Activated CD4-positive, CD25-positive, alpha-beta regulatory T cell treated with anti-CD3 and anti-CD28 coated beads, Interleukin-2, amount 50 U/mL, for 24 hours (primary cell): ENCODE results near the gene ZBTB21.
A peak's percentile ranks its signal among the peaks of the same experiment; 100 is the strongest.
"Not testable (repeated sequence)": the region's sequence is repeated elsewhere in the genome, so short reads cannot be mapped to it uniquely, and the experiment has no call there.

ENCODE experiments used
- ATAC-seq, 2 donors: fragments of 150-1000 bp; cut with Tn5 transposase; one replicate each; pipeline ENCODE4 v1.10.0; 2021; ENCODE audit warnings: mild to moderate bottlenecking in 1 of 2, moderate library complexity in 1 of 2

The ZBTB21 gene

DNA sequence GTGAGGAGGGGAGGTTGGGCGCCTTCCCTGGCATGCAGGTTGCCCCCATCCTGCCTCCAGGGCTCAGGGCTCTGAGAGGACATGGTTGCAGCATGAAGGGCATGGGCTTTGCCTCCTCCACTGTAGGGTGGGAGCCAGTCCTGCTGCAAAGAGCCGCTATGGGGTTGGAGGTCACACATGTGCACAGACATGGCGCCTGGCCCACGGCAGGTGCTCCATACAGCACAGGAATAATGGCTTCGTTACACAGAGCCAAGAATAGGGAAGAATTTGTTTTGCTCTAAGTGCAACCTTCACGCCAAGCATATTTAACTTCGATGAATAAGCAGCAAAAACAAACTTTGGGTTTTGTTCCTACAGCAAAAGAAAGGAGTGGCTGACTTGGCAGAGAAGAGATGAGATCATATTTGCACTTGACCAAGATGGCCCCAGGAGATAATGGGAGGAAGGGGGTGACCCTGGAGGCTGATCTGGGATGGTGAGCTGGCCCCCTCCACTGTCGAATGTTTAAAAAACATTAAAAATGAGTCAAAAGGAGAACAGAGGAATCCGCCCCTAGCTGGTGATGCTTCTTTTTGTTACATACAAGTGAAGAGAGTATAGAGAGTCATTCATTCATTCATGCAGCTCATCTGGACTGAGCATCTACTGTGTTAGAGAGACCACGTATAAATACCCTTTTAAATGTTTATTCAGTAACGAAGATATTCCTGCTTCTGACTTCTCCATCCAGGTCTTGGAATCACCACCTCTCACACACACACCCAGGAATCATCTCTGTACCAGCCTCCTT is 43.9 kb downstream of the ZBTB21 start:
- no peak for ATAC-seq

DNA sequence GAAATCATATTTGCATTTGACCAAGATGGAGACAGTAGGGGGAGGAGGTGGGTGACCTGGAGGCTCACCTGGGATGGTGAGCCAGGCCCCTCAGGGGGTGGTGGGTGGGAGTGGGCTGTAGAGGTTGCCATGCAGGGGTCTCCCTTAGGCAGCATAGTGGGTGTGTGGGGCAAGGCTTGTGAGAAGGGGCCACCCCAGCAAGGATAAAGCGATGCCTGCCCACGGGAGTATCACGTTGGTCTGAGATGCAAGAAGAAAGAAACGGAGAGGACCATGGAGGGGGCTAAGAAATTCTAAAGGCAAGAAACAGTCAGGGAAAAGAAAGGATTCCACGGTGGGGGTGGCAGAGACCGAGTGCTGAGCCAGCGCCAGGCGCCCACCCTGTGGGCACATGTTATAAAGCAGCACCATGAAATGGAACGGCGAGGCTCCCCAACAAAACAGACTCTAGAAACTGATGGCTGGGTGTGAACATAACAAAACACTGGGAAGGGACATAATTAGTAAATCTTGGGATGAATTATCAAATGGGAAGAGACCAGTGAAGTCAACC is 44.6 kb downstream of the ZBTB21 start:
- ATAC-seq = no peak

DNA sequence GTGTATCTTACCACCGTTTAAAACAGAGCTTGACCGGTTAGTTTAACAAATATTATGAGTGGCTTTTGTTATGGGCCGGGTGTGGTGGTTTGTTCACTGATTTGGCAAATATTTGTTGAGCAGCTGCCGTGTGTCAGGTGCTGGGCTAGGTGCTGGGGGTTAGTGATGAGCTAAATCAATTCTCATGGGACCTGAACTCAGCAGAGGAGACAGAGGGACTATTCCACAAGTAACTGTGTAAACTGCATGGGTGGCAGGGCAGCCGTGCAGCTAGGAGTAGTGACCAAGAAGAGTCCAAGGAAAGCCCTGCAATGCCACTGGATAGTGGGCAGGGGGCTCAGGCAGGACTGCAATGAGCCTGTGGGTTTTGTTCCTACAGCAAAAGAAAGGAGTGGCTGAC is 45.1 kb downstream of the ZBTB21 start:
- ATAC-seq = no peak

DNA sequence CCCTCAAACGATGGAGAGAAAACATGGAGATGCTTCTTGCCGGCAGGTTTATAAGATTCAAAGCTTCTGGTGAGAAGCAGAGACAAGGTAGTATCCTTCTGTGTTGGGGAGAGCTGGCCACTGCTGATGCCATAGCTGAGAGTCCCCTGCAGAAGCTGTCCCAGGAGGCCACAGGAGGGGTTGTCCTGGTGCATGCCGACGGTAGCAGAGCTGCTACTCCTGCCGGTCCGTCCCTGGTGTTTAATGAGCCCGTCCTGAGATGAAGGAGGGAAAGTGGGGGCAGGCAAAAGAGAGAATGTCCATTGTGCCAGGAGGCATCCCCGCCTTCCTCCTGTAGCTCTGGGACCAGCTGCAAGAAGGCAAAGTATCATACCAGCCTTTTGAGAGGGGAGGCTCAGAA is 46.0 kb downstream of the ZBTB21 start:
- ATAC-seq = no peak

DNA sequence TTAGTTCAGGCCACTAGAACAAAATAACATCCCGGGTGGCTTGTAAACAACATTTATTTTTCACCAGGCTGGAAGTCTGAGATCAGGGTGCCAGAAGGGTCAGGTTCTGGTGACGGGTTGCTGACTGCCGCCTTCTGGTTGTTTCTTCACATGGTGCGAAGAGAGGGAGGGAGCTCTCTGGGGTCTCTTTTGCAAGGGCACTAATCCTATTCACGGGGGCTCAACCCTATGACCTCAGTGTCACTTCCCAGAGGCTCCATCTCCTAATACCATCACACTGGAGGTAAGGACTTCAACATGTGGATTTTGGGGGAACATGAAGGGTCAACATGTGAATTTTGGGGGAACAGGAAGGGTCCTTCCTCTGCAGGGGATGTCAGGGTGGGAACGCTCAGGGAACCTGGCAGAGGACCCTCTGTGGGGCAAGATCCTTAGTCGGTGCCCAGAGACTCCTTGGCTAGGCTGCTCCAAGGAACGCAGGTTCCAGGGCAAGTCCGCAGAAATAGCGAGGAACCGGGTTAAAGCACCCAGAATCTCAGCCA is 47.7 kb downstream of the ZBTB21 start:
- no peak for ATAC-seq

DNA sequence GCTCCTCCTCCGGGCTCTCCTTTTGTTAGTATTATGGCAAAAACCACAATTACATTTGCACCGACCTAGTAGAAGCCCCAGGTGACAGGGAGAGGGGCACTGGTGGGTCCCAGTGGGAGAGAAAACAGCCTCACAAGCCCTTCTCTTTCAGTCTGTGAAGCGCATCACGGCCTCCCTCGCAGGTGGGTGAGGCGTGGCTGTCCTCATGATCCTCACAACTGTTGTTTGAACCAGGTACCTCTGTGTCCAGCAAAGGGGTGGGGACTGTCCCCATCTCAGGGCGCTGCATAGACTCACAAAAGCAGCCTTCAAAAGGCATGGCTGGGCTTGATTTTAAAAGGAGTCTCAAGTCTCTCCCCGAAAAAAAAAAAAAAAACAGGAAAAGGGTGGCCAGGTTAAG is 48.4 kb downstream of the ZBTB21 start:
- no peak for ATAC-seq

DNA sequence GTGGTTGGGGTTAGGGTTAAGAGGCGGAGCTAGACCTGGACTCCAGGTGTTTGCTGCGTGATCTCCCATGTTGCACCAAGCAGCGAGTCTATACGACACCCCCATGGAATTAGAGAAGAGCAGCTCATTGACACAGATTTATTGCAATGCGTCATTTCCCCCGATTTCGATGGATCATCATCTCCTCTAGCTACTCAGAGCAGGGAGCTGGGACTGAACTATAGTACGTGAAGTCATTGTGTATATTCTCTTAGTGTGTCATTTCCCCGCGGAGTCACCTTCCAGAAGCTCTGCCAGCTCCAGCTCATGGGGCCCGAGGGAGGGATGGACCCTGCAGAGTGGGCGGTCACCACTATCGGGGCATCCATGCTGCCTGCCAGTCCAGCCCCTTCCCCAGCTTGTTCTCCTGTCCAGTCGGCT is 48.9 kb downstream of the ZBTB21 start:
- ATAC-seq = no peak

DNA sequence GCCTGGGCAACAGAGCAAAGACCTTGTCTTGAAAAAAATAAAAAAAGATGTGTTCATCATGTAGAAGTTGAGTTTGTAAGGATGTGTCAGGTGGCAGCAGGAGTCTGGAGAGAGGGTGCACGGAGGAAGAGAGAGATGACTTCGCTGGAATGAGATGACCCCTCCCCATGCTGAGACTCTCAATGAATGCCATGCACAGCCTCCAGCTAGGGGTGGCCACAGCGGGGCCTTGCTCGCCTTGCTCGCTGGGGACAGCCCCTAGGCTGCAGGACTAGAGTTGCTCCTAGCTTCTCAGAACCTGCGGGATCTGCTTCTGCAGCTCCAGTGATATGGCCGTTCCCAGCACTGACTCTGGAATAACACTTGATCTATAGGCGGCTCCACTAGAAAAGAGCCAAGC is 49.8 kb downstream of the ZBTB21 start:
- no peak for ATAC-seq

DNA sequence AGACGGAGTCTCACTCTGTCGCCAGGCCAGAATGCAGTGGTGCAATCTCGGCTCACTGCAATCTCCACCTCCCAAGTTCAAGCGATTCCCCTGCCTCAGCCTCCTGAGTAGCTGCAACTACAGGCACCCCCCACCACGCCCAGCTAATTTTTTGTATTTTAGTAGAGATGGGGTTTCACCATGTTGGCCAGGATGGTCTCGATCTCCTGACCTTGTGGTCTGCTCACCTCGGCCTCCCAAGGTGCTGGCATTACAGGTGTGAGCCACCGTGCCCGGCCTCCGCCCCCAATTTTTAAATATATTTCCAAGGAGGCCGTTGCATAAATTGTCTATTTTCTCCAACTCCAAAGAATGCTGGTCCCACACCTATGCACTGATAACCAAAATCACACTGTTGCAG is 50.5 kb downstream of the ZBTB21 start:
- not testable (repeated sequence) for ATAC-seq

DNA sequence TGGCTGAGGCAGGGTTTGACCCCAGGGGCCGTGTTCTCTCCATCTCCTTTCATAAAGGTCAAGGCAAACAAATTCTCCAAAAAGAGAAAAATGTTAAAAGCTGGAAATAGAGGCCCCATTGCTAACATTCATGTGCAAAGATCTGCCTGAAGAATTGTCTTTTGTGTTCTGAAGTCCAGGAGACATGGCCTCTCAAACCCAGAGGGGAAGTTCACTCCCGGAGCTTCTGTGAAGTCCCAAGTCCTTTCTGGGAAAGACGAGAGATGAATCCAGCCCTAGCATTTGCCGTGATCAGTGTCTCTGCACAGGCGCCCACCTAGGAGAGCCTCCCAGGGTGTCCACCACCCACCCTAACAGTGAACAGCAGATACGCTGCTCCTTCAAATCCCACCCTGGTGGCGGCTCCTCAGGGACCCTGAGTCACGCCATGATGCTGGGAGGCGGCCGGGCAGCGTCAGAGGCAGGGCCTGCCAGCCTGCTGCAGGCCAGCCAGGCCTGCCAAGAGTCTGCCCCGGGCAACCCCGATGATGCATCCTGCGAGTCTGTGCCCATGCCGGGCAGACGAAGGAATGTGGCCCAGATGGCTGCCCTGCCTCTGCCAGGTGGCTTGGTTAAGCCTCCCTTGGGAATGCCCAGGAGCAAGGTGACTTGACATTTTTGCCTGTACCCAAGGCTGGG is 51.1 kb downstream of the ZBTB21 start:
- ATAC-seq = no peak

DNA sequence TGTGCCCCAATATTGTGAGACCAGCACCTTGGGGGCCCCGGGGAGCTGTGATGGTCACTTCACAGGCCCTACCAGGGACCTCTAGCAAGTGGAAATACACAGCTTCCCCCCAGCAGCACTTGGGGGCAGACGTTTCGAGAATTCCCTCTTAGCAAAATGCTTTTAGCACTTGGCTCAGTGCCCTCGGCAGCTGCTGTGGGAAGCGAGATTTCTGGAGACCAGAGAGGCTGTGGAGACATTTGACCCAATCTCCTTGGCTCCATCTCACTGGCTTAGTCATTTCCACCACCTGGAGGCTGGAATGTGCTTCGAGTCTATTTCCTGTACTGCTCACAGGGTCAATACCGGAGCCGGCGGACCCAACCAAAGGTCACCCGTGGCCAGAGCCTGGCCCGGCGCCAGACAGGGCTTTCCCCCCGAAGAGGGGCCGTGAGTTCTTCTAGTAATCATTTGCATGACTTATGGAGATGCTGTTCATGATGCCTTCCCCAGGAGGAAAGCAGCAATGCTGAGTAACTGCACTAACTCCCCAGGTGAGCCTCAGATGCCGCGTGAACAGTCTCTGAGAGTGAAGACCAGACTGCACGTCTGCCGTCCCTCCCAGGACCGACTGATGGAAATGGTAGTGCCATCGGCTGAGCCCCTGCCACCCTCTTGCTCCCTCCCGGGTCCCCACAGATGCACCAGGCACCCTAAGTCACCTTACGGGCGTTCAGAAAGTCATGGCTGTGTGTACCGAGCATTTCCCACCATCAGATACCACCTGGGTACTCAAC is 52.0 kb downstream of the ZBTB21 start:
- no peak for ATAC-seq

DNA sequence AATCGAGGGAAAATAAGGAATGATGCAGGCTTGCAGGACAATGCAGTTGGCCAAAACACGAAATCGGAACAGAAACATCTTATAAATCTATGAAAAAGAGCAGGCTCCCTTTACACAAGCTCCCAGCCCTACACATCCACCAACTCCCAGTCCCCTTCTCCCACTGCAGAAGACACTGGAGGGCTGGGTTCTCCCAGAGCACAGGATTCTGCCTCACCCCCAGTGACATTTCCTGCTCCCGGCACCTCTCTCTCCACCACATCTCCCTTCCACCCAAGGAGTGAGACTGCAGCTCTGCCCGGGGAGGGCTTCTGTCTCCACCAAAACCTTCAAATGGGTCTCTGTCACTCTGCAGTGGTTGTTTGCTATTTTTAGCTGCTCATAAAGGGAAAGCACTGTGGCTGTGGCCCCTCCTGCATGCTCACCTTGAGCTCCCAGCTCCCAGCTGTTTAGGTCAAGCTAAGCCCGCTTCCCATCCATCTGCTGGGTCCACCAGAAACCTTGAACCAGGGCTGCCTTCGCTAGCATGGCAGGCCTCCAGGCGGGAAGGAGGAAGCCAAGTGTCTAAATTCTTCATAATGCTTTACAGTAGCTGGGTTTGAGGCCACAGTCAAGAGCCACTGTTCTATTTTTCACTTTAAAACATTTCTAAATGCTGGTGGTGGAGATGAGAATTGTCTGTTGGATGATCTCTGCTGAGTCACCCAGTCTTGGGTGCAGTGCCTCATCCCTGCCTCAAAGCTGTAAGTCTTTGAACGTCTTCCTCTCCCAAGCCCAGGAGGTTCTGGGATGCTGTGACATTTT is 53.0 kb downstream of the ZBTB21 start:
- ATAC-seq = no peak

DNA sequence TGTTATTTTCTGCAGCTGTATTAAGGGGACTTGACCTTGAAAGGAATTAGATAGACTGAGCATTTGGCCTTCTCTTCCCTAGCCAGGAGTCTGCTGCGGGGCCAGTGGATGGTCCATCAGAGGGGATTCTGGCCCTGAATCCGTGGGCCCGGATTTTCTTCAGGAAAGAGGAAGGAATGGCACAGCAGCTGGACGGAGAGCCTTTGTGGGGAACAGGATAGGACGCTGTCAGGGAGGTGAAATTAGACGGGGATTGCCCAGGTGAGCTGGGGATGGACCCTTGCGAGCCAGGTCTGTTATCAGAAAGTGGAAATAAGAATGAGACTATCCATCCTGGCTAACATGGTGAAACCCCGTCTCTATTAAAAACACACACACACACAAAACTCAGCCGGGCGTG is 54.6 kb downstream of the ZBTB21 start:
- ATAC-seq = no peak

DNA sequence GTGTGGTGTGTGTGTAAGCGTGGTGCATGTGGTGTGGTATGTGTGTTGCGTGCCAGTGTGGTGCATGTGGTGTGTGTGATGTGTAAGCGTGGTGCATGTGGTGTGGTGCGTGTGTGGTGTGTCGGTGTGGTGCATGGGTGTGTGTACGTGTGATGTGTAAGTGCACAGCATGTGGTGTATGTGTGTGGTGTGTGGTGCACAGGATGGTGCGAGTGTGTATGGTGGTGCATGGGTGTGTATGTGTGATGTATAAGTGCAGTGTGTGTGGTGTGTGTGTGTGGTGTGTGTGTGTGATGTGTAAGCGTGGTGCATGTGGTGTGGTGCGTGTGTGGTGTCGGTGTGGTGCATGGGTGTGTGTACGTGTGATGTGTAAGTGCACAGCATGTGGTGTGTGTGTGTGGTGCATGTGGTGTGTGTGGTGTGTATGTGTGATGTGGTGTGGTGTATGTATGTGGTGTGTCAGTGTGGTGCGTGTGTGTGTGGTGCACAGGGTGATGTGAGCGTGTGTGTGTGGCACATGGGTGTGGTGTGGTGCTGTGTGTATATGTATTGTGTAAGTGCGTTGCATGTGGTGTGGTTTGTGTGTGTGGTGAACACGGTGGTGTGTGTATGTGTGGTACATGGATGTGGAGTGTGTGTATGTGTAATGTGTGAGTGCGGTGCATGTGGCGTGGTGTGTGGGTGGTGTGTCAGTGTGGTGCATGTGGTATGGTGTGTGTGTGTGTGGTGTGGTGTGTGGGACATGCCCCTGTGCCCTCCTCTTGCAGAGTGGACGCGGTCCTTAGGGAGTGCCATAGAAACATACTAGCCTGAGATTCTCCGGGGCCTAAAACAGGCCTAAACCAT is 55.3 kb downstream of the ZBTB21 start:
- ATAC-seq = no peak

DNA sequence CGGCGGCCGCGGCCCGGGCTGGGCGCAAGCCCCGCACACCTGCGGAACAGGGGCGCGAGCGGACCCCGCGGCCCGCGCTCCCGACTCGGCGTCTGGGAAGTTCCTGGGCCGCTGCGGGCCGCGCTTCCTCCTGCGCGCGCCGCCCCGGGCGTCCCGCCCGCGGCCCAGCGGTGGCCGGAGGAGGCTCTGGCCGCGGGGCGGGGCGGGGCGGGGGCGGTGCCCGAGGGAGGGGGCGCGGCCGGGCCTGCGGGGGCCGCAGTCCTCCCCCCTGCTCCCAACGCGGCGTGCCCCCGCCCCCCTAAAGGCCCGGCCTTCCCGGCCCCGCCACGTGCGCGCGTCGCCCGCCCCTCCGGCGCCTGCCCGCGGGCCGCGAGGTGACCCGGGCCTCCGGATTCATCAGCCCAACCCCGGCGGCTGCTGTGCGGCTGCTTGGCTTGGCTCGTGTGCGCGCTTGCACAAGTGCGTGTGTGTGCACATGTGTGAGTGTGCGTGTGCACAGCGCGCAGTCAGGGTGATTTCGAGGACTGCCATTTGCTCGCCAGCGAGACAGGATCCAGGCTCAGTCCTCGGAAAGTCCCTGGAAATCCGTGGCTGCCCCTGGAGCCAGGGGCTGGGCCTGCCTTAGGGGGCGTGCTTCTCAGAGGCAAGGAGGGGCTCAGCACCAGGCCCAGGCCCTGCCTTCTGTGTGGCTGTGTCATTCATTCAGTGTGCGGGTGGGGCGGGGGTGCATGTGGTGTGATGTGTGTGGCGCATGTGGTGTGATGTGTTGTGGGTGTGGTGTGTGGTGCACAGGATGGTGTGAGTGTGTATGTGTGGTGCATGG is 56.1 kb downstream of the ZBTB21 start, which contains the start of gene C2CD2:
C2CD2 (minus strand) TSS at position 188 of the 823 bp plus-strand sequence. CDS start 370 bp downstream, outside the sequence.
- peak; percentile 42 to 50 for ATAC-seq

DNA sequence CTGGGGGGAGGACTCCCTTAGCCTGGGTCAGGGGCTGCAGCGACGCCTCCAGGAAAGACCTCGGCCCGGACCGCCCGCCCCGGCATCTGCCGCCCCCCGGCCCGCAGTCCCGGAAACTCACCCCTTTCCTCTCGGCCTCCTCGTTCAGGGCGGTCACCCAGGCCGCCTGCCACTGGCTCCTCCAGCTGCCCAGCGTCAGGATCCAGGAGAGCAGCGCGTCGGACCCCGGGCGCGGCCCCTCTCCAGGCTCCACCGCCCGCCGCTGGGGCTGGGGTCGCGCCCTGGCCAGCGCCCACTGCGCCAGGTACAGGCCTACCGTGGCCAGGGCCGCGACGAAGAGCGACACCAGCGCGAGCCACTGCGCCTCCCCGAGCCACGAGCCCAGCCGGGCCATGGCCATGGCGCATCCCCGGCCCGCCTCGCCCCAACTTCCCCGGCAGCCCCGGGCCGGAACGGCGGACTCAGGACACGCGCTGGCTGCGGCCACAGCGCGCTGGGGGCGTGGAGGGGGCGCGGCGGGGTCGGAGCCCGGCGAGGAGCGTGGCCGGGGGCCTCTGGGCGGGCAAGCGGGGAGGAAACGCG is 56.8 kb downstream of the ZBTB21 start:
- peak; percentile 18 to 36 for ATAC-seq

DNA sequence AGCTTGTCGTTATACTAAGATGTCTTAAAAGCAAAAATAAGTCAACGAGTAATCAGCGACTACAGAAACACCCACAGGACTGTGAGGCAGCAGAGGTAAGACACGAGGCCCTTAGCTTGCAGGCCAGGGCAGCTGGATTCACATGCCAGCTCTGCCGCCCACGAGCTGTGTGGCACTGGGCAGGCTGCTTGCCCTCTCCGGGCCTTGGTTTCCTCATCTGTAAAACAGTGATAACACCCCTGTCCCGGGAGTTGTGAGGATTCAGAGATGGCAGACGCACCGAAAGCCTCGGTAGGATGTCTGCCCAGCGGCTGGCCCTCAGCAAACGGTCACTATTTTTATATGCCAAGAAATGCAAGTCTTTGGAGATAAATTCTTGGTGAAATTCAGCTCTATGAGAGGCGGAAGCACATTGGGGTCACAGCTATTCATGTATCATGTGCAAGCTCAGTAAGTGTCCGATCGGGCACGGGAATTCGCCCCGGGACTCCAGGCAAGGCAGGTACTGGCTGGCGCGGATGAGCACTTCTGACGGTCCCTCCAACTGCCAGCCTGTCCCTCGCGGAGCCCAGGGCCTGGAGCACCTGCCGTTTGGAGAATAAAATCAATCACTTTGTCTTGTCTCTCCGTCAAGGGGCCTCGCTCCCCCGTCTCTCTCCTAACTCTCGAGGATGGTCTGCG is 57.5 kb downstream of the ZBTB21 start:
- no peak for ATAC-seq

DNA sequence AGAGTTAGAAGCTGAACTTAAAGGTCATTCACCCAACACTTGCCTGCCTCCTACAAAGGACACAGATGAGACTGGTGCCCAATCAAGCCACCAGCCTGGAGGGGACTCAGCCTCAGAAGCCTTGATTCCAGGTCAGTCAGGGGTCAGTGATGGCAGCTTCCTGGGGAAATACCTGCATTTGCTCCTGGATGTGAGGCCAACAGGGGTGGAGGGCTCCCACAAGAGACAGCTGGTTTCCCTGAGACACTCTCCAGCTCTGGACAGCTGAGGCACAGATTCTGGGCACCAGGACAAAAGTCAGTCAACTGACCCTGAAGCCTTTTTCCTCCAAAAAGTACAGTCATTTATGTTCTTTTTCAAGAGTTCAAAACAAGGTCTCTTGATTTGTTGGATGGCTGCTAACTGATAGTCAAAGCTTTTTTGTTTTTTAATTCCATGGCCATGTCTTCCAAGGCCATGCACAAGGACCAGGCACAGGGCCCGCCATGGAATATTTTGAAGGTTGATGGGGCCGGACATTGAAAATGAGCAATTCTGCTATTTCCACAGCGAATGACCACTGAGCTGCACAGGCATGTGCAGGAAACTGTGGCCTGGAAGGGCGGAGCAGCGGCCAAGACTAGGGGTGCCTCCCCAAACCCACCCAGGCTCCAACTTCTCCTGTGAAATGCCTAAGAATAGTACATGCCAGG is 58.1 kb downstream of the ZBTB21 start:
- ATAC-seq = no peak
